Activated naive CD4-positive, alpha-beta T cell treated with Interleukin-2 at 50 U/mL for 16 hours (primary cell): ENCODE measurements around the gene PHF19.

ENCODE experiments used
- DNase-seq: peaks from one replicate; pipeline ENCODE4 v3.0.0-alpha.2; 2020

The PHF19 gene

DNA sequence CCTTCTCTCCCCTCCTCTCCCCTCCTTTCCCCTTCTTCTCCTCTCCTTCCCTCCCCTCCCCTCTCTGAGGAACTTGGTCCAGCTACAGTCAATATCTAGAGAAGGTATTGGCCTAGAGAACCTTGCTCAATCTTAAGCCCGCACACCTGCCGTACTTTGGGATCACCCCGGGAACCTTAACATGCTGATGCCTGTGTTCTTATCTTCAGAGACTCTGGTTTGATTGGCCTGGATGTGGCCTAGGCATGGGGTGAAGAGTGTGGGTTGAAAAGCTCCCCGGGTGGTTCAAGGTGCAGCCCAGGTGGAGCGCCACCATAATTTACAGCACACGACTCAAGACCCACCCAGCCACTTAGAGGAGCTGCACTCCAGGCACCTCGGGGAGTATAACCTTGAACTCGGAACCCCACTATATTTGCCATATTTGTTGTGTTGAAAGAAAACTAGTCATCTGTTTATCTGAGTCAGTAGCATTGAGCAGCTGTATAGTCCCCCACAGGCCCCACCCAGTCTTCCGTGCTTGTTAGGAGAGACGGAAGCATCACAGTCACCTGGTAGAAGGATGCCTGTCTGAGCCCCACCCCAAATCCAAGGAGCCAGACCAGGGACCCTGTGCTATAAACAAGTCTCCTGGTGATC, 14.4 kb upstream of the PHF19 start:
- peak; percentile 64 for DNase-seq

DNA sequence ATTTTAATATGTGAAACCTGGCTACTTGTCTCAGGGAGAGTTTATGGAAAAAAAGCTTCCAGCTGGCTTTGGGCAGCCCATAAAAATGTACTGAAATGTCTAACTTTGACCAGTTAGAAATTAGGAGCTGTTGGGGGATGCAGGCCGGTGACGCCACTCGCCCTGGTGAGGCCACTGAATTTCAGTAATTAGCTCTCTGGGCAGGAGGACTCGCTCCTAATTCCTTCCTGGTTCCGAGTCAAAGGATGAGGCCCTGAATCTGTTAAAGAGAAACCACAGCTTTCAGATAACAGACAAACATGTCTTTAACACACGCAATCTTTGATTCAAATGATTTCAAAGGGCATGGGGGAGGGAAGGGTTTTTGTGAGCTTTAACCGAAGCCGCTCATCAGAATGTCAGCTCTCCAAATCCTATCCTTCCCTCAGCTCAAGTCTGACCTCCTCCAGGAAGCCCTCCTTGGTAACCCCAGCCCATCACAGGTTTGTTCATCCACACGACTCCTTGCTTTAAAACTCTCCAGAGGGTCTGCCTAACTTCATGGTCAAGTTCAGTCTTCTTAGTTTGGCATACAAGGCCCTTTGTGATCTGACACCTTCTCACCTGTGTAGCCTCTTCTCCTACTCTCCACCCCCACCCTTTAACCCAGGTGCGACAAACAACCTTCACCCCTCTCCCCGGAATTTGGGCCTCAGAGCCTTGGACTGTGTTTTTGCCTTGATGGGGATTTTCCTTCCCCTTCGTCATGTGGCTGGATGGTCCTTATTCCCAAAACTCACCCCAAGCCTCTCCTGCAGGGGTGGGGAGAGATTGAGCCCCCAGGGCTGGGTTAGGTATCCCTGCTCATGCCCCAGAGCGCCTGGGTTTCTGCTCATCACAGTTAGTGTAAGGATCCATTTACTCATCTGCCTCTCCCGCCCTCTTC, 13.6 kb upstream of the PHF19 start:
- DNase-seq = peak; percentile 42

DNA sequence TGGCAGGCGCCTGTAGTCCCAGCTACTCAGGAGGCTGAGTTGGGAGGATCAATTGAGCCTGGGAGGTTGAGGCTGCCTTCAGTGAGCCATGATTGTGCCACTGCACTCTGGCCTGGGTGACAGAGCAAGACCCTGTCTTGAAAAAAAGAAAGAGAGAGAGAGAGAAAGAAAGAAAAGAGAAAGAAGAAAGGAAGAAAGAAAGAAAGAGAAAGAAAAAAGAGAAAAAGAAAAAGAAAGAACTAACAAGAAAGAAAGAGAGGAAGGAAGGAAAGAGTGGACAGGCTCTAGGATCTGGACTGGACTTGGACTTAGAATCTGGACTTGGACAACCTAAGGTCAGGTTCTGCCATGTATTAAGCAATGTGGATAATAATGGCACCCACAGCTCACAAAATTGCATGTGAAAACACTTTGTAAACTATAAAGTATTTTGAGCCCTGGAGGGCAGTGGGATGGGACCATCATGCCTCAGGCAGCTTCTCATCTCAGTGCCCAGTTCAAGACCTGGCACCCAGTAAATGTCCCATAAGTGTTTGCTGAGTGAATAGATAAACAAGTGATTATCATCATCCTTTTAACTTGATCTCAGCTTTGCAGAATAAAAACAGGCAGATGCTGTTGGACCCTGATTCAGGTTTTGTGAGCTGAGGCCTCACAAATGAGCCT, 12.8 kb upstream of the PHF19 start:
- no peak for DNase-seq

DNA sequence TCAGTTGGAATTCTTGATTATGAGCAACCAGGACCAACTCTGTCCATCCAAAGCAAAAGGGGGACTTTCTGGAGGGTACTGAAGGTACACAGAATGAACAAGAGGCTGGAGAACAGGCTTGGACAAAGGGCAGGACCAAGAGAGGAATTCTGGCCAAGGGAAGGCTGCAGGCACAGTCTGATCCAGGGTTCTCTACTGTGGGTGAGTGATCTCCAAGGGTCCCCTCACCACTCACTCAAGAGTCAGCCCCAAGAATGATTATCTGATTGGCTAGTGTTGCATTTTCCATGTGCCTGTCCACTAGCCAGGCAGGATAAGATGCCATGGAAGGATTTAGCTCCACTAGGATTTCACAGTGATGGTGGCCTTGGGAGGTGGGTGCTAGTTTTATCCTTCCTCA, 11.6 kb upstream of the PHF19 start:
- DNase-seq = no peak

DNA sequence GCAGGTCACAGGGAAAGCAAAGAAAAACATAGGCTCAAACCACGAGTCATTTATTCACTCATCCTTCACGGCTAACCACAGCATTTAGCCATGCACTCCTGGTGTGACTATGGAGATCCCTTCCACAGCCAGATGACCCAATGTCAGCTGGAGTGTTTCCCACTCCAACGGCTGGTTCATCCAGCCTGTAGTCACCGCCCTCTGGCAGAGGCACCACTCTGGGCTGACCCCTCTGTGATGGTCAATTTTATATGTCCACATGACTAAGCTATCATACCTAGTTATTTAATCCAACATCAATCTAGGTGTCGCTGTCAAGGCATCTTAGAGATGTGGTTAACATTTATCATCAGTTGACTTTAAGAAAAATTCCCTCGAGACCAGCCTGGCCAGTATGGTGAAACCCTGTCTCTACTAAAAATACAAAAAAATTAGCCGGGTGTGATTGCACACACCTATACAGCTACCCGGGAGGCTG, 9.5 kb upstream of the PHF19 start:
- no peak for DNase-seq

DNA sequence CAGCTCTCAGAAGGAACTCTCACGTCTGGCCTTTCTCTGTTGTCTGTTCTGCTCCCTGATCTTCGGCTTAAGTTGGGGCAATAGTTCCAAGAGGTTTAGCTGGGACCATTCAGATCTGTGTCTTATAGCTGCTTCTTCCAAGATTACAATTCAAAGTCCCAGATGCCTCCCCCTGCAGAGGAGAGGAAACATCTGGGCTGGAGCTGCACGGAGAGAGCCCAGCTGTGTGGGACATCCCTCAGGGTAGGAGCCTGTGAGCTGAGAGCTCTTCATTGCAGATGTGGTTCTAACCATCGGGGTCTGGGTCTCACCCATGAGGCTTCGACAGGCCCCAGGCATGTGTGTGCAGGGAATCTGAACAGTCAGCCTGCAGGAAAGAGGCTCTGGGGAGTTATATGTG, 9.0 kb upstream of the PHF19 start:
- no peak for DNase-seq

DNA sequence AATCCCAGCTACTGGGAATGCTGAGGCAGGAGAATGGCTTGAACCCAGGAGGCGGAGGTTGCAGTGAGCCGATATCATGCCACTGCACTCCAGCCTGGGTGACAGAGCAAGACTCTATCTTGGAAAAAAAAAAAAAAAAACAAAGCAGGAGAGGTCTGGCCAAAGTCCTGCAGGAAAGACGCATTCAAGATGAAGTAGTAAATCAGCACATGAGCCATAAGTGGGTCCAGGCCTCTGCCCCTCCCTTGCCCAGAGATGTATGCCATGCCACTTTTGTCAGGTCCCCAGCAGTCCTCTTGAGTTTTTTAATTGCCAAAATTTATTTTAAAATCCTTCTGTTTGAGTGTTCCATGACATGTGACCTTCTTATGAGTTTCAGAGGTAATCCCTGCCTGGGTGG, 8.5 kb upstream of the PHF19 start:
- no peak for DNase-seq

DNA sequence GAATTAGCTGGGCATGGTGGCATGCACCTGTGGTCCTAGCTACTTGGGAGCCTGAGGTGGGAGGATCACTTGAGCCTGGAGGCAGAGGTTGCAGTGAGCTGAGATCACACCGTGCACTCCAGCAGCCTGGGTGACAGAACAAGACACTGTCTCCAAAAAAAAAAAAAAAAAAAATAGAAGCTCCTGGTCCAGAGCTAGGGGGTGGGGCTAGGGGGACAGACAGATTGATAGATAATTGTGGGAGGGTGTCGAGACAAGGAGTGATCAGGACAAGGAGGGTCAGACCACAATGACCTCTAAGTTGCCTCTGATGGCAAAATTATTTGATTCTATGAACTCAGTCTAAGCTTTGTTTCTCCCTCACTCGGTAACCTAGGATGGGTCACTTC, 6.6 kb upstream of the PHF19 start:
- DNase-seq = no peak

DNA sequence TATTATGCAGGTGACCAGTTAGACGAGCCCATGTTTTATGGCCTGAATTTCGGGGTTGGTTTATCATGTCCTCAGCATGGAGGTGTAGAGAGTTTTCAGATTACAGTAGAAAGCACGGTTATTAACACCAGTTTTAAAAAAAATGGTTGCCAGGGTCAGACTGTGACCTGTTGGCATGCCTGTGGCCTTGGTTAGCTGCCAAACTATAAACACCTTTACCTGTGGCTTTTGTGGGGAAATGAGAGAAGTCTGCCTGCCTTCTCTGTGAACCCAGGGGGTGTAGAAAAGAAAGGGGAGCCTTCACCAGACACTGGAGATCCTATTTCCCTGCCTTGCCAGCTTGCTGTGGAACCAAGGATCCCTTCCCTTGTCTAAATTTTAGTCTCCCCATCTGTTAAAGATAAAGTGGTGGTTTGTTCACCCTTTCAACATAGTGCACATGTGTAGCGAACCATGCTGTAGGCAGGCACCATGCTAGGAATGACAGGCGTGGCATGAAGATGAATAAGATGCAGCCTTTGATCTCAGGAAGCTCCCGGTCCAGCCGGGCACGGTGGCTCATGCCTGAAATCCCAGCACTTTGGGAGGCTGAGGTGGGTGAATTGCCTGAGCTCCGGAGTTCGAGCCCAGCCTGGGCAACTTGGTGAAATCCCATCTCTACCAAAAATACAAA, 6.1 kb upstream of the PHF19 start:
- DNase-seq = no peak

DNA sequence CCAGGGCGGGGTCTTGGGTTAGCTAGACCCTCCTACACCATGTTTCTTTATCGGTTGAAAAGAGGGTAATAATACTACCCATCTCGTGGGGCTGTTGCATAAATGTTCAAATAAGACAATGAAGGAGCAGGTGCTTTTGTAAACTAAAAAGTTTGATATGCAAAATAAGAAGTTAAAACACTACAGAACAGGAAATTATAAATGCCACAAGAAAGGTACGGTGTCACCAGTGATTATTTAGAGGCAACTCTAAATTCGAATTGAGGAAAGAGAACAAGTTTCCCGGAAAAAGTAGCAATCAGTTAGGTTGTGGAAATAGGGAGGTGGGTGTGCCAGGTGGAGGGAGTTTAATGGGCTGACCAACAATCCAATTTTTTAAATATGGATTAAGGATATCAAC, 2.5 kb upstream of the PHF19 start:
- DNase-seq = no peak

DNA sequence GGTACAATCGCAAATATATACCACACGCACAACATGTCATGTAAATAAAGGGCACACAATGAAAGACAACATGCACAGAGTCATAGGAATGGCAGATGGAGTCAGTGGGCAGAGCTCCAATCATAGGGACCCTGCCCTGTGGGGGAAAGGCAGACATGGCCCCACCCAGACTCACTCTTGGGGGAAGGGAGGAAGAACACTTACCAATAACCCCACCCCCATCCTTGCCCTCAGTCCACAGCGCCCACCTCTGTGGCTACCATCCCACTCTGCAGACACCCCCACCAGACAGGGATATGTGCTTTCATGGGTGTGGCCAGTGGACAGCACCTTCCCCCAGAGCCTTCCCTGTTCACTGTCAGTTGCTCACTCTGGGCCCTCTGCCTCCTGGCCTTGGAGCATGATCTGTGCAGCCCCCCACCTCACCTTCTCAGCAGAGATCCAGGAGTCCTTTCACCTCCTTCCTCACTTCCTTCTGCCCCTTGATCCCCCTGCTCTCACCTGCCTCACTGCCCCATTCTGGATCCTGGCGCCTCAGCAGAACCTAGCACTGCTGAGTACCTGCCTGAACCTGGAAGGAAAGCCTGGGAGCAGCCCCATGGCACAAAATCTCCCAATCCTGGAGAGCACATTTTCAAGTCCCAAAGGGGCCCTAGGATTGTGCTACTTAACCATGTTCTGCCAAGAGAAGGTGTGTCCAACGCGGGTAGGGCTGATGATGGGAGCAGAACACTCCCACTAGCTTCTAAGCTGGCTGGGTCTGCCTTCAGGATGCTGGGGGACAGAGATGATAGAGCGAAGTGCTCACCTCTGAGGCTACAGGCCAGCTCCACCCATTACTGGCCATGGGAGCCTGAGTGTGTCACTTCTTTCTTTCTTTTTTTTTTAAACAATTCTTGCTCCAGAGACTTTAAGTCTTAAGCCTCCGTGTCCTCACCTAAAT, 1.5 kb upstream of the PHF19 start:
- DNase-seq = no peak

DNA sequence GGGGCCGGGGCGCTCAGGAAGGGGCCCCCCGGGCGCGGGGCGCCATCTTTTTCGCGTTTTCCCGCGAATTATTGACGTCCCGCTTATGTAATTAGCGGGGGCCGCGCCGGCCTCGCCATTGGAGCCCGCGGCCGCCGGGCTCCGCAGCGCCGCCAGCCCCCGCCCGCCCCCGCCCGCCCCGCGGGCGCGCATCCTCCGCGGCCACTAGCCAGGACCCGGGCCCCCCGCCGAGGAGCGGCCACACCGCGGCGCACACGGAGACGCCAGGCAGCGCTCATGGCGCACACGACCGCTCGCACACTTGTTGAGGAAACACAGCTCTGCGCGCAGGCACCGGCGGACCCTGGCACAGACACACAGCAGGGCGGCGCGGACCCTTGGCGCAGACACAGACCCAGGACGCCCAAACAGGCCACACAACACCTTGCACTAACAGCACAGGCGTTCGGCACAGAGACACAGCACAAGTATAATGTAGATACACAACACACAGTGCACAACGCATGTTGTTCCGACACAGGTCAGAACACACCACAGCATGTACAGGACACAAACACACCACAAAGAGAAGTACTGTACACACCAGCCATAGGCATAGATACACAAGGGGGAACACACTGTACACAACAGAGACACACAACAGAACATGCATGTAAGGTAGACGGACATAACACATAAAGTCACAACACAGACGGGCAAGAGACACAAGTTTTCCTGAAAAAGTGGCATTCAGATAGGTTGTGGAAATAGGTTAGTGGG, 467 bp upstream of the PHF19 start:
- DNase-seq = peak; percentile 61

DNA sequence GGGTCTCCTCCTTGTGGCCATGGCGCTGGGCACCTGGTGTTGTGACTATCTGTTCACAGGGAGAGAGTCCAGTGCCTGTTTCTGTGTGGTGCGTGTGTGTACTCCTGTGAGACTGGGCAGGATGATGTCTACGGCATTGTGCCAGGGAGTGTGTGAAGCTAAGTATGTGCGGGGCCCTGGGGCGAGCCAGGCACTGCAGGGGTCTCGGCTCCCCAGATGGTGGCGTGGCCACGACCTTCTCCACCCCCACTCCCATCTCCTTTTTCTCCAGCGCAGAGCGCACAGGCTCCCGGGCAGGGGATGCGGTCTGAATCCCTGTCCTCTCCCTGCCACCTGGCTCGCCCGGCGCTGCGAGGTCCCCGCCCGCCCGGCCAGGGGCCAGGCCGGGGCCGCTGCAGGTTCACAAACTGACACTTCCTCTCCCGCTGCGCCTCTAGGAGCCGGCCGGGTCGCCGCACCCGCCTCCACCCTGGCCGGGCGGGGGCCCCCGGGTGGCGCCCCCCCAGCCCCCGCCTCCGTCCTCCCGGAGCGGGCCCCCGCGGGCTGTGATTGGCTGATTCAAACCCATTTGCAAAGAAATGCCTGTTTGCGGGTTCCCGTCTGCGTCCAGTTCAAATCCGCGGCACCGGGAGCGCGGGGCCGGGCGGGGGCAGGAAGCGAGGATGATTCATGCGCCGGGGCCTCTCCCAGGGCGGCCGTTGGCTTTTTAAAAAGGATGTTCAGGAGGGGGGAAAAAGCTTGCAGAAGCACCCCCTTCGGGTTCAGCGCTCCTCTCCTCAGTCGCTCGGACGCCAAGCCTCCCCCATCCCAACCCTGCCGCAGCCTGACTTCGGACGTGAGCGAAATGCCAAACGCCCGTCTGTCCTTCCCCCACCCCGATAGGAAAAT, 790 bp downstream of the PHF19 start:
- peak; percentile 81 for DNase-seq

DNA sequence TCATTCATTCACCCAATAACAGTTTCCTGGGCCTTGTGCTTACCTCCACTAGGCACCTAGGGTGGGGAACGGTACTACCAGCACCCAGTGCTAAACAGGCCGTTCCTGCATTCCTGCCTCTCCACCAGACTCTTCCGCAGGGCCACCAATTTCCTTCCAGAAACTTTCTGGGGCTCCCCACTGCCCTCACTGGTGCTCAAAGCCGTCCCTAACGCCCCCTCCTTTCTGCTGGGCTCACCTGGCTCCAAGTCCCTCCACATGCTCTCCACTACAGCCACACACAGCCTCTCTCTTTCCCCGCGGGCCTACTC, 1.4 kb downstream of the PHF19 start:
- DNase-seq = no peak

DNA sequence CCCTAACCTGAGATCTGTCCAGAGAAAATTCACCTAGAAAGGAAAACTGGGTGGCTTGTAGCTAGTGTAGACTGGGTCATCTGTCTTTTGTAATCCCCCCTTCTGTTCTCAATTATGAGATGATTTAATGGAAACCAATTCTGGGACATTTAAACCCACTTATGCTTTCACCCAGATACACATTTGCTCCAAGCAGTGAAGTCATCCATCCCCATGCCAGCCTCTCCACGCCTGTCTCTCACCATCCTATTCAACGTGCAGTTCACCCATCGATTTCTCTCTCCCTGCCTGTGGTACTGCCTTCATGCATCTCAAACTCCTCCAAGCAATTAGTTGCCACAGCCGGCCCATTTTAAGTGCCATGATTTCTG, 1.8 kb downstream of the PHF19 start:
- DNase-seq = no peak

DNA sequence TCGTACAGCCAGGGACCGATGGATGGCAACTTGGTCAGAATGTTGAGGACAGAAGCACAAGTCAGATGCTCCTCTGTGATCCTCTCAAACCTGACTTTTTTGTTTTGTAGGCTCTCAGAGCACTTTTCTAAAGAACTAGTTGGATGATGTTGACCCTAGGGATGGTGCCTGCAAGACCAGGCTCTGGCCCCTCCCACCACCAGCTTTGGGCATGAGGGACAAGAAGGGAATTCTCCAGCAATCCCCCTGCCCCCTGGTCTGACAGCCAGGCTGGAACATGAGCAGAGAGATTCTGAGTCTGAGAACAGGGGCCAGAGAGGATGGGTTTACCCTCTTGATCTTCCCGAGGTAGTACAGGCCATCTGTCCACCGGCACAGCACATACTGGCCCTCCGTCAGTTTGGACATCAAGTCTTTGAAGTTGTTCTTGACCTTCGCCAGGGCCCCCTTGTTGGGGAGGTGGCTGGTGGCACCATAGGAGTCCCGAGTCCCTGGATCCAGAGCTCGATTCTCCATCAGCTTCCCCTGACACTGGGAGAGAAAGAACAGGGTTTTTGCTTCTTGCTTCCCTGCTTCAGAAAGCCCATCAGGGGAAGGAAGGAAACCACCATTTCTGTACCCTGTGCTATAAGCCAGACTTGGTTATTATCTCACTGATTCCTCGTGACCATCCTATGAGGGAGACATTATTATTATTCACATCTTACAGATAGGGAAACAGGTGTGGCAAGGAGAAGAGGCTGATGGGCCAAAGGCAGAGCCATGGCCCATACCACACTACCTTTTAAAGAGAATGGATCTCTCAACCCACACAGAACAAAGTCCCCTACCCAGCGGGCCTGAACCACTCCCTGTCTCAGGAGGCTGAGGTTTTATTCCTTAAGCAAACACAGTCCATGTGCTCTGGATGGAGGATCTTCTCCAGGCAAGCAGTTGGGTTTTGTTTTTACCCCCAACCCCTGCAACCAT, 2.5 kb downstream of the PHF19 start:
- no peak for DNase-seq

DNA sequence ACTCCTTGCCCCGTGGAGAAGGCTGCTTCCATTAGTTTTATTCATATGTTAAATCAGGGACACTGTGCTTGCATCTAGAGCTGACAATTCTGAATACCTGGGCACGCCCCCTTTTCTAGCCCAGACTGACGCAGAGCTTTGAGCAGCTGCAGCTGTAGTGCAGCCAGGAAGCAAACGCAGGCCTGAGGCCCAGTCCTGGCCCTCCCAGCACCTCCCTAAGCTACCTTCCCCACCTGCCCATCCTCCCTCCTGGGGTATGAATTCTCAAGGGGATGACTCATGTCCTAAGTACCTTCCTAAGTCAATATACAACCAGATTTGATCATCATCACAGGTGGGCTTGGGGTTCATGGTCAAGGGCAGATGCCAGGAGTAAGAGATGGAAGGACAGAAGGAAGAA, 3.5 kb downstream of the PHF19 start:
- DNase-seq = no peak

DNA sequence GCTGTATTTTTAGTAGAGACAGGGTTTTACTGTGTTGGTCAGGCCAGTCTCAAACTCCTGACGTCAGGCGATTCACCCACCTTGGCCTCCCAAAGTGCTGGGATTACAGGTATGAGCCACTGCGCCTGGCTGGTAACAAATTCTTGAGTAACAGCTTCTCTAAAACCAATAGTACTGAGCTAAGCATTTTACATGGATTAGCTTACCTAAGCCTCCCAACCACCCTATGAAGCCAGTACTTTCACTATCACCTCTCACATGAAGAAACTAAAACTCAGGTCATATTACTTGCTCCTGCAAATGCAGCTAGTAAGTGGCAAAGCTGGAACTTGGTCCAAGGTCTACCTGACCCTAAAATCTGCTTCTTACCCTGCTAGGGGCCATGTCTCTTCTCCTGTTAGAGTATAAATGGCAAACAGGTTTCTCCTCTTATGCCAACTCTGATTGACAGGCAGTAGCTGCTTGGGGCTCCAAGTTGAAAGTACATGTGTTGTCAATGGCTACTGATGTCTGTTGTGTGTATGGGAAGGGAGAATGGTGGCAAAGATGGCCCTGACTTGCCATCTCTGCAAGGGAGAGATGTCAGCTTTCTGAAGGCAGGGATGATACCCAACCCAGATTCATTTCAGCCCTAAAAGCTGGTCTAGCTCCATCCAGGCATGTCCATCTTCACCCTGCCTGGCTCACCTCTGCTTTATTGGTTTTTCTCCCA, 4.0 kb downstream of the PHF19 start:
- no peak for DNase-seq

DNA sequence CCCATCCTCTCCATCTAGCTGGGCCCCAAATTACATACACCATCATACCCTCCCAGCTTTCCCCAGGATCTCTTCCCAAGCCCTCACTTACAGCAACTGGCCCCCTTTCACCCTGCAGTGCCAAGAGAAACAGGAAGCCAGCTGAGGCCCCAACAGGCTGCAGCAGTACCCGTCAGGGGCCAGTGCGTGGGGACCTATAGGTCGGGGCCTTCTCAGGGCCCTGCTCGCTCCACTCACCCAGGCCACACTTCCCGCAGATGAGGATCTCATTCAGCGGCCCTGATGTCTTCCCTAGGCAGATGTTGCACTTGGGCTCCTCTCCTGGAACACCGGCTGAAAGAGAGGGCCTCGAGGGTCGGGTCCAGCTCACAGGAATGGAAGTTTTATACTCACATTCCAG, 6.8 kb downstream of the PHF19 start:
- DNase-seq = no peak
